Esophagus muscularis mucosa (tissue), 4 donors: ENCODE data around the gene PALM2AKAP2. TPM values are rescaled to one million over a fixed set of nuclear protein-coding genes. Genes with fewer than 3 reads are reported as not detected.

Source experiments
- DNase-seq: peaks from one replicate; pipeline ENCODE4 v3.0.0-alpha.2; 2017; ENCODE audit errors: extremely low spot score
- H3K27ac ChIP-seq, 4 donors: fragments of 200-600 bp; sonication (generic); replicated peaks in 1 of 4; 1 replicate in 3 of 4; 2 replicates in 1 of 4; pipeline ENCODE4 v1.5.1; 2016 to 2019; ENCODE audit warnings: mild to moderate bottlenecking in 1 of 4
- H3K27me3 ChIP-seq, 4 donors: fragments of 200-600 bp; sonication (generic); one replicate each; pipeline versions ENCODE4 v1.5.1 to v1.6.0; 2016 to 2019
- H3K36me3 ChIP-seq, 4 donors: fragments of 200-600 bp; sonication (generic); one replicate each; pipeline ENCODE4 v1.5.1; 2016 to 2019
- H3K4me1 ChIP-seq, 4 donors: fragments of 200-600 bp; sonication (generic); one replicate each; pipeline ENCODE4 v1.5.1; 2016 to 2019
- H3K4me3 ChIP-seq, 4 donors: fragments of 200-600 bp; sonication (generic); 1 replicate in 2 of 4; 2 replicates in 2 of 4; pipeline ENCODE4 v1.5.1; 2016 to 2019; ENCODE audit warnings: mild to moderate bottlenecking in 4 of 4, moderate library complexity in 1 of 4
- H3K9me3 ChIP-seq, 4 donors: fragments of 200-600 bp; sonication (generic); 1 replicate in 3 of 4; 2 replicates in 1 of 4; pipeline ENCODE4 v1.5.1; 2016 to 2019
- EP300 ChIP-seq: sonication (generic); formaldehyde crosslinking; IDR thresholded peaks from one replicate; pipeline ENCODE4 v1.6.1; 2017; ENCODE audit warnings: antibody characterized with exemption
- POLR2A ChIP-seq: fragments of 450-650 bp; IDR thresholded peaks from one replicate; pipeline ENCODE4 v1.6.1; 2017; ENCODE audit warnings: antibody characterized with exemption, moderate library complexity, mild to moderate bottlenecking, low read depth
- POLR2AphosphoS5 ChIP-seq, 2 donors: sonication (generic); formaldehyde crosslinking; IDR thresholded peaks; one replicate each; pipeline ENCODE4 v1.6.1; 2017; ENCODE audit warnings: antibody characterized with exemption in 2 of 2
- WGBS: methylation state at CpG from one replicate; pipeline ENCODE4 v1.1.5; 2018; 5-methylcytosine and 5-hydroxymethylcytosine counted together
- intact Hi-C: fragments of 100-400 bp; cut with DNase I; formaldehyde crosslinking; loops from one replicate; pipeline ENCODE4 v1.15.1; 2023
- total RNA-seq, 4 donors: library from RNA; depleted of rRNA; stranded (reverse); fragments of >200 nt; gene quantifications; one replicate each; pipeline versions ENCODE4 v1.1.0 to v1.2.1, GENCODE V29; 2016
- TF ChIP-seq, protein P1 (sequence below), 3 experiments: fragments of 200-600 bp in 2 of 3; fragments of 450-650 bp in 1 of 3; sonication (generic) in 2 of 3; IDR thresholded peaks; one replicate each; pipeline ENCODE4 v1.5.1; 2017 to 2019; ENCODE audit warnings: antibody characterized with exemption in 3 of 3, mild to moderate bottlenecking in 2 of 3, moderate library complexity in 1 of 3

PALM2AKAP2 gene
- total RNA-seq, 4 donors from 2014 or later, result 2.3 to 8.1 (median 5.6) TPM

DNA sequence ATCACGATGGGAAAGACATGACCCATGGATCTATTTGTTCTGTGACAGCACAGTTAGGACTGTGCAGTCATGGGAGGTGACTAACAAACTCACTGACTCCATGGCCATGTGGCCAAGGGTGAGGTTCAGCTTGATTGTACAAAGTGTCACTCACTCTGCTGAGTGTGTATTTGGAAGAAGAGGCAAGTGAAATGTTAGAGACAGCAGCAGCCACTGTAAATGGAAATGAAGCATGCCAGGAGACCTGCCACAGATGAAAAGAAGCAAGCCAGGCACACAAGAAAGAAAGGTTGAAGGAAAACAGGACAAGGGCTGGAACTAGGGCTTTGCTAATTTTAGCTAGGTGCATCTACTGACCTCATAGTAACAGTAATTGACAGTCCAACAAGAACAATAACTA is 42.7 kb upstream of the PALM2AKAP2 start:
- H3K36me3 ChIP-seq, result no peaks in the 10 kb centered on the region
- TF ChIP-seq POLR2AphosphoS5 (IDR thresholded peaks at IDR 0.05) (no peak), POLR2A (no peak)
- TF ChIP-seq, protein P1, sequence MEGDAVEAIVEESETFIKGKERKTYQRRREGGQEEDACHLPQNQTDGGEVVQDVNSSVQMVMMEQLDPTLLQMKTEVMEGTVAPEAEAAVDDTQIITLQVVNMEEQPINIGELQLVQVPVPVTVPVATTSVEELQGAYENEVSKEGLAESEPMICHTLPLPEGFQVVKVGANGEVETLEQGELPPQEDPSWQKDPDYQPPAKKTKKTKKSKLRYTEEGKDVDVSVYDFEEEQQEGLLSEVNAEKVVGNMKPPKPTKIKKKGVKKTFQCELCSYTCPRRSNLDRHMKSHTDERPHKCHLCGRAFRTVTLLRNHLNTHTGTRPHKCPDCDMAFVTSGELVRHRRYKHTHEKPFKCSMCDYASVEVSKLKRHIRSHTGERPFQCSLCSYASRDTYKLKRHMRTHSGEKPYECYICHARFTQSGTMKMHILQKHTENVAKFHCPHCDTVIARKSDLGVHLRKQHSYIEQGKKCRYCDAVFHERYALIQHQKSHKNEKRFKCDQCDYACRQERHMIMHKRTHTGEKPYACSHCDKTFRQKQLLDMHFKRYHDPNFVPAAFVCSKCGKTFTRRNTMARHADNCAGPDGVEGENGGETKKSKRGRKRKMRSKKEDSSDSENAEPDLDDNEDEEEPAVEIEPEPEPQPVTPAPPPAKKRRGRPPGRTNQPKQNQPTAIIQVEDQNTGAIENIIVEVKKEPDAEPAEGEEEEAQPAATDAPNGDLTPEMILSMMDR (IDR thresholded peaks at IDR 0.05), result no peak
- no peaks in the 10 kb centered on the region for H3K9me3 ChIP-seq
- DNase-seq, result no peak
- H3K4me3 ChIP-seq, result no peak overlapping the region
- WGBS, result no CpG with 5 or more reads among the region's 1 CpG
- H3K27ac ChIP-seq, result no peak overlapping the region
- no peaks in the 10 kb centered on the region for H3K4me1 ChIP-seq
- H3K27me3 ChIP-seq, result no peaks in the 10 kb centered on the region
- intact Hi-C loops, result no loop called here

DNA sequence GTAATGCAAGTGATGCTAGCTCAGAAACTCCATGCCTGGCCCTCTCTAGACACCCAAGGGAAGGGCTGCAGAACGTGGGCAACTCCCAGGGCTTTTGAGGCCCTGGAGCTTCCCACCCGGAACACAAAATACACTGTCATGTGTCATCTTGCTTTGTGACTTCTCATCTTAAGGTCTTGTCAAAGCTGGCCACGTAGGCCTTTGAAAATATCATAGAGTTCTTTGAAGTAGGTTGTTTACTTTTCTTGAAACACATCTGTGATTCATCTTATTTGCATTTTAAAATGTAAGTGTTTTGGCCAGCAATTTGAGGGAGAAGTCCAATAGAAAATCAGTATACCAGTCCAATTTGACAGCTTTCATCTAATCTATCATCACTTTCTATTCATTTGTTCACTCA is 40.2 kb upstream of the PALM2AKAP2 start:
- Histone ChIP-seq H3K27me3 (no peaks in the 10 kb centered on the region), H3K4me3 (no peak overlapping the region), H3K36me3 (no peaks in the 10 kb centered on the region), H3K4me1 (peaks cover under 1 to 7% (median 3%) of the 10 kb centered on the region in 4 donors), H3K27ac (no peak overlapping the region), H3K9me3 (no peaks in the 10 kb centered on the region)
- TF ChIP-seq POLR2AphosphoS5 (IDR thresholded peaks at IDR 0.05), result no peak
- TF ChIP-seq EP300, result no peak
- TF ChIP-seq POLR2A, result no peak
- TF ChIP-seq, protein P1 (IDR thresholded peaks at IDR 0.05), result no peak
- intact Hi-C loops, result no loop called here
- 69% methylated on average over 3 of the region's 3 CpGs for WGBS
- no peak for DNase-seq

DNA sequence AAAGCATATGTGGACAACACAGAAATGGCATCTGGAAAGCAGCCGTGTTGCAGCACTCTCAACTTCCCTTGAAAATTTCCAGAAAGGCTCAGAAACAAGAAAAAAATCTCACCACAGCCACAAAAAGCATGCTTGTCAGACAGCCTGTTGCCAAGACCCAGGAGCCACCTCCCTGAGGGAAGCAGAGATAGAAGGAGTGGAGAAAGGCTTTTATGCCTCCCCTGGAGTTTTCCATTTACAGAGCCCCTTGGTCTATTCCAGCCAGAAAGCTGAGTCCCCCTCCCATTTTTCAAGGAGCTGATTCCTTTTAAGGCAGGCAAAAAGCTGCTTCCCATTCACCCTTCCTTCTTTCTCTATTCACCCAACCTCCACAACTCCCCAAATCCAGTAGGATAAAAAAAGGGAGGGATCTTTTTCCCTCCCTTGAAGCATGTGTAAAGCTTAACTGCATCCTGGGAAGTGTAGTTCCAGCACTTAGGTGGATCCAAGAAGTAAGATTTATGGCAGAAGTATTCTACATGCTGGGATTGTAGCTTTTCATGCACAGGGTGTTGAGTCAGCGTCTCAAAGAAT is 37.1 kb upstream of the PALM2AKAP2 start:
- Histone ChIP-seq H3K9me3 (no peaks in the 10 kb centered on the region), H3K27me3 (no peaks in the 10 kb centered on the region), H3K36me3 (no peaks in the 10 kb centered on the region), H3K4me3 (no peak overlapping the region), H3K27ac (no peak overlapping the region), H3K4me1 (peaks cover 14 to 29% (median 21%) of the 10 kb centered on the region in 4 donors)
- intact Hi-C loops, result no loop called here
- 62% methylated on average over 2 of the region's 2 CpGs for WGBS
- DNase-seq, result no peak
- TF ChIP-seq POLR2AphosphoS5 (IDR thresholded peaks at IDR 0.05), result no peak
- TF ChIP-seq POLR2A, result no peak
- TF ChIP-seq EP300, result no peak
- TF ChIP-seq, protein P1 (IDR thresholded peaks at IDR 0.05), result no peak

DNA sequence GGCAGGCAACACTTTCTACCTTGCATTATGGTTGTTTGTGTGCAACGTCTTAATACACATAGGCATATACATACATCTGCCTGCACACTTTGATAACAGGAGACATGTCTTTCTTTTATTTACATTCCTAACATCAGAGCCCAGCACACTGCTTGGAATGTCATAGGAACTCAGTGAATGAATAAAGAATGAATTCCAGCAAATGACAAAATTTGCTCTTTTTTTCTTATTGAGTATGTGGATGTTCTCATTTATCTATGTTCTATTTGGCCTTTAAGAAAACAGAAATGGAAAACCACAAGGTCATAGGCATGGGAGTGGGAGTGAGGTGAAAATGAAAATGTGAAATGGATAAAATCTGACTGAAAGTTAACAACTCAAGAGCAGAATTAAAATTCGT is 36.3 kb upstream of the PALM2AKAP2 start:
- no peak overlapping the region for H3K27ac ChIP-seq
- TF ChIP-seq EP300 (no peak), POLR2AphosphoS5 (IDR thresholded peaks at IDR 0.05) (no peak), POLR2A (no peak)
- TF ChIP-seq, protein P1 (IDR thresholded peaks at IDR 0.05), result no peak
- DNase-seq, result no peak
- 72% methylated on average over 2 of the region's 2 CpGs for WGBS
- peaks cover 14 to 29% (median 21%) of the 10 kb centered on the region in 4 donors for H3K4me1 ChIP-seq
- no peaks in the 10 kb centered on the region for H3K36me3 ChIP-seq
- H3K27me3 ChIP-seq, result no peaks in the 10 kb centered on the region
- no peaks in the 10 kb centered on the region for H3K9me3 ChIP-seq
- intact Hi-C loops, result no loop called here
- H3K4me3 ChIP-seq, result no peak overlapping the region
